Stimulated activated naive CD8-positive, alpha-beta T cell treated with anti-CD3 and anti-CD28 coated beads, Interleukin-15, amount 100 ng/mL, for 72 hours (primary cell): Measurements from ENCODE around the gene SULT6B1.
A peak's percentile ranks its signal among the peaks of the same experiment; 100 is the strongest.

Experiments
- ATAC-seq: fragments of 150-1000 bp; cut with Tn5 transposase; 2 replicates; pipeline ENCODE4 v1.10.0; 2021; ENCODE audit warnings: mild to moderate bottlenecking, moderate library complexity
- DNase-seq, 2 donors: peaks; one replicate each; pipeline ENCODE4 v3.0.0; 2021 to 2022
- H3K27ac Mint-ChIP-seq, 2 donors: one replicate each; pipeline ENCODE4 v1.8.0; 2022; ENCODE audit warnings: mild to moderate bottlenecking in 2 of 2, mixed read lengths in 2 of 2, moderate library complexity in 2 of 2
- H3K27me3 Mint-ChIP-seq: one replicate; pipeline ENCODE4 v1.8.0; 2022; ENCODE audit warnings: mixed read lengths
- H3K4me1 Mint-ChIP-seq: one replicate; pipeline ENCODE4 v1.8.0; 2022; ENCODE audit warnings: mild to moderate bottlenecking, mixed read lengths
- H3K4me3 Mint-ChIP-seq, 2 donors: one replicate each; pipeline ENCODE4 v1.8.0; 2022; ENCODE audit warnings: mild to moderate bottlenecking in 2 of 2, mixed read lengths in 2 of 2, moderate library complexity in 1 of 2
- H3K9me3 Mint-ChIP-seq, 2 donors: one replicate each; pipeline ENCODE4 v1.8.0; 2022; ENCODE audit warnings: mixed read lengths in 2 of 2

Gene SULT6B1

GRCh38 chr2:37180006-37180639, 8.3 kb downstream of the SULT6B1 start:
- ATAC-seq (no peak), DNase-seq (no peak)
- Mint-ChIP-seq H3K27me3 (peaks cover 21% of the 10 kb centered on the region), H3K4me1 (peaks cover 6% of the 10 kb centered on the region), H3K27ac (no peak overlapping the region), H3K4me3 (no peak overlapping the region), H3K9me3 (no peaks in the 10 kb centered on the region)

GRCh38 chr2:37173741-37174140, 14.7 kb downstream of the SULT6B1 start:
- no peak overlapping the region for H3K4me3 Mint-ChIP-seq
- no peak for DNase-seq
- no peak overlapping the region for H3K27ac Mint-ChIP-seq
- H3K9me3 Mint-ChIP-seq = no peaks in the 10 kb centered on the region
- H3K27me3 Mint-ChIP-seq = no peaks in the 10 kb centered on the region
- no peak for ATAC-seq
- no peaks in the 10 kb centered on the region for H3K4me1 Mint-ChIP-seq

GRCh38 chr2:37171624-37171950, 16.9 kb downstream of the SULT6B1 start:
- no peaks in the 10 kb centered on the region for H3K4me1 Mint-ChIP-seq
- ATAC-seq (no peak), DNase-seq (no peak)
- no peak overlapping the region for H3K4me3 Mint-ChIP-seq
- H3K27me3 Mint-ChIP-seq = no peaks in the 10 kb centered on the region
- no peaks in the 10 kb centered on the region for H3K9me3 Mint-ChIP-seq
- H3K27ac Mint-ChIP-seq = no peak overlapping the region

- peak; percentile 81 for ATAC-seq
- Mint-ChIP-seq H3K9me3 (peaks cover 6 to 18% of the 10 kb centered on the region in 2 donors), H3K27me3 (peaks cover 8% of the 10 kb centered on the region), H3K4me1 (no peaks in the 10 kb centered on the region), H3K27ac (no peak overlapping the region), H3K4me3 (no peak overlapping the region)
- peak; percentile 24 to 25 for DNase-seq
These were observed 20.1 kb downstream of the SULT6B1 start for GRCh38 chr2:37168217-37168981.

GRCh38 chr2:37167636-37168180, 20.8 kb downstream of the SULT6B1 start:
- ATAC-seq (no peak), DNase-seq (no peak)
- Mint-ChIP-seq H3K9me3 (peaks cover 6 to 18% of the 10 kb centered on the region in 2 donors), H3K27me3 (peaks cover 8% of the 10 kb centered on the region), H3K27ac (no peak overlapping the region), H3K4me3 (no peak overlapping the region), H3K4me1 (no peaks in the 10 kb centered on the region)

GRCh38 chr2:37164757-37165156, 23.7 kb downstream of the SULT6B1 start:
- ATAC-seq (no peak), DNase-seq (no peak)
- Mint-ChIP-seq H3K4me3 (no peak overlapping the region), H3K4me1 (no peaks in the 10 kb centered on the region), H3K27ac (no peak overlapping the region), H3K27me3 (peaks cover 8% of the 10 kb centered on the region), H3K9me3 (peaks cover 6 to 18% of the 10 kb centered on the region in 2 donors)

- H3K27ac Mint-ChIP-seq = peak within 1 kb of the TSS; percentile 98 to 99
- DNase-seq (peak; percentile 75 to 83), ATAC-seq (peak; percentile 92)
- peaks cover 0 to 4% of the 10 kb centered on the region in 2 donors for H3K9me3 Mint-ChIP-seq
- no peaks in the 10 kb centered on the region for H3K27me3 Mint-ChIP-seq
- peaks cover 49% of the 10 kb centered on the region for H3K4me1 Mint-ChIP-seq
- peak within 1 kb of the TSS; percentile 92 to 98 for H3K4me3 Mint-ChIP-seq
These were observed 31.4 kb downstream of the SULT6B1 start, which contains the start of gene EIF2AK2 for GRCh38 chr2:37156857-37157714. Gene EIF2AK2 (minus strand): TSS chr2:37156980. CDS start chr2:37147806, 9,174 bp downstream.

GRCh38 chr2:37156071-37156856, 32.2 kb downstream of the SULT6B1 start:
- H3K27ac Mint-ChIP-seq = peak overlapping the region; percentile 98 to 99
- DNase-seq = peak; percentile 23 to 41
- H3K27me3 Mint-ChIP-seq = no peaks in the 10 kb centered on the region
- peaks cover 0 to 4% of the 10 kb centered on the region in 2 donors for H3K9me3 Mint-ChIP-seq
- H3K4me1 Mint-ChIP-seq = peaks cover 56% of the 10 kb centered on the region
- peak; percentile 33 for ATAC-seq
- H3K4me3 Mint-ChIP-seq = peak overlapping the region; percentile 92 to 98

- H3K27me3 Mint-ChIP-seq = no peaks in the 10 kb centered on the region
- ATAC-seq = no peak
- DNase-seq = no peak
- peak overlapping the region in 1 of 2 donors; percentile 18 for H3K27ac Mint-ChIP-seq
- no peak overlapping the region for H3K4me3 Mint-ChIP-seq
- peaks cover 59% of the 10 kb centered on the region for H3K4me1 Mint-ChIP-seq
- H3K9me3 Mint-ChIP-seq = peaks cover 0 to 4% of the 10 kb centered on the region in 2 donors
These were observed 33.7 kb downstream of the SULT6B1 start for GRCh38 chr2:37154785-37155184.

- Mint-ChIP-seq H3K9me3 (peaks cover 0 to 4% of the 10 kb centered on the region in 2 donors), H3K27ac (no peak overlapping the region), H3K4me3 (no peak overlapping the region), H3K4me1 (peaks cover 59% of the 10 kb centered on the region), H3K27me3 (no peaks in the 10 kb centered on the region)
- DNase-seq (no peak), ATAC-seq (no peak)
These were observed 35.2 kb downstream of the SULT6B1 start for GRCh38 chr2:37153224-37153623.

GRCh38 chr2:37149626-37150322, 38.7 kb downstream of the SULT6B1 start:
- Mint-ChIP-seq H3K27me3 (no peaks in the 10 kb centered on the region), H3K27ac (no peak overlapping the region), H3K4me1 (peaks cover 33% of the 10 kb centered on the region), H3K4me3 (no peak overlapping the region), H3K9me3 (peaks cover 0 to under 1% of the 10 kb centered on the region in 2 donors)
- no peak for DNase-seq
- peak; percentile 64 for ATAC-seq

GRCh38 chr2:37148325-37148724, 40.1 kb downstream of the SULT6B1 start:
- Mint-ChIP-seq H3K9me3 (no peaks in the 10 kb centered on the region), H3K4me3 (no peak overlapping the region), H3K27ac (peak overlapping the region in 1 of 2 donors; percentile 68), H3K4me1 (peaks cover 25% of the 10 kb centered on the region), H3K27me3 (no peaks in the 10 kb centered on the region)
- no peak for DNase-seq
- ATAC-seq = no peak

- DNase-seq (no peak), ATAC-seq (no peak)
- Mint-ChIP-seq H3K9me3 (no peaks in the 10 kb centered on the region), H3K27ac (no peak overlapping the region), H3K4me1 (peaks cover 6% of the 10 kb centered on the region), H3K4me3 (no peak overlapping the region), H3K27me3 (no peaks in the 10 kb centered on the region)
These were observed 42.4 kb downstream of the SULT6B1 start for GRCh38 chr2:37146062-37146461.

- no peak overlapping the region for H3K27ac Mint-ChIP-seq
- no peak overlapping the region for H3K4me3 Mint-ChIP-seq
- H3K9me3 Mint-ChIP-seq = no peaks in the 10 kb centered on the region
- no peaks in the 10 kb centered on the region for H3K4me1 Mint-ChIP-seq
- DNase-seq = no peak
- ATAC-seq = no peak
- no peaks in the 10 kb centered on the region for H3K27me3 Mint-ChIP-seq
These were observed 44.5 kb downstream of the SULT6B1 start for GRCh38 chr2:37143974-37144373.
